ENCODE measurements around the gene WDR36.

DNA sequence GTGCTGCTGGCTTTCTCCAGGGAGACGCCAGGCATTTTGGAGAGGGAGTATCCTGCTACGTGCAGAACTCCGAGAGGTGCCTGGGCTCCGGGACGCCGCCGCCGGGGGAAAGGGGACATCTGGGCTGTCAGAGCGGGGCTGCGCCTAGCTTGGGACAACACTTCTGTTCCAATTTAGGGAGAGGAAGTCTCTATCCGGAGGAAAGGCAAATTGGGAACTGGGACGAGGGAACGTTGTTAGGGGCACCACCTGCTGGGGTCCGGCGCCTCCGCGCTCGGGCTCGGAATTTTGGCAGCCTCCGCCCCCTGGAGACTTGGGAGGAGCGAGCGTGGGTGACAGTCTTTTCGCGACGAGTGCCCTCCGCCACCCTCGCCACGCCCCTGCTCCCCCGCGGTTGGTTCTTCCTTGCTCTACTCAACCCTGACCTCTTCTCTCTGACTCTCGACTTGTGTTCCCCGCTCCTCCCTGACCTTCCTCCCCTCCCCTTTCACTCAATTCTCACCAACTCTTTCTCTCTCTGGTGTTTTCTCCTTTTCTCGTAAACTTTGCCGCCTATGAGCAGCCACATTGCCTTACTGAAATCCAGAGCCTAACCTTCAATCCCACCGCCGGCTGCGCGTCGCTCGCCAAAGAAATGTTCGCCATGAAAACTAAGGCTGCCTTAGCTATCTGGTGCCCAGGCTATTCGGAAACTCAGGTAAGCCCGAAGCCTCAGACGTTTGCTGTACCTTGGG, 19.0 kb upstream of the WDR36 start:
- TF ChIP-seq CTCF (IDR thresholded peaks at IDR 0.05) (peak in 1 of 3 experiments; percentile 11), POLR2AphosphoS5 (IDR thresholded peaks at IDR 0.05) (peak in 1 of 2 donors; percentile 23)
